ENCODE data around the gene POLG. TPM values are rescaled to one million over a fixed set of nuclear protein-coding genes. Genes with fewer than 3 reads are reported as not detected.

POLG gene
- total RNA-seq, 1 experiment from 2014 or later, result 60.3 TPM

- H3K18ac ChIP-seq (ENCODE audit: insufficient read length, low read depth, low read length), result no peak overlapping the region
- H4K8ac ChIP-seq (replicated peaks; ENCODE audit: insufficient read length, low read depth, low read length), result no peak overlapping the region
- no peak overlapping the region for H4K91ac ChIP-seq (ENCODE audit: insufficient read length, low read depth, low read length)
- no peak overlapping the region for H2AK5ac ChIP-seq (ENCODE audit: insufficient read length, low read length)
- DNase-seq, result no peak
- H2BK120ac ChIP-seq (ENCODE audit: low read depth, low read length, poor library complexity, severe bottlenecking), result no peak overlapping the region
- WGBS (ENCODE audit: extremely low coverage, insufficient read length, low lambda C conversion rate), result no CpG with 5 or more reads among the region's 2 CpGs
- no peak overlapping the region for H3K23ac ChIP-seq (ENCODE audit: insufficient read length, low read depth, low read length)
- no peak overlapping the region for H3K4me2 ChIP-seq (ENCODE audit: insufficient read depth, insufficient read length, low read length)
- no peak overlapping the region for H2BK20ac ChIP-seq (ENCODE audit: low read depth, low read length, poor library complexity, severe bottlenecking)
- H3T11ph ChIP-seq (ENCODE audit: low read length), result no peak overlapping the region
- H2BK12ac ChIP-seq (ENCODE audit: insufficient read length, low read depth, low read length), result no peak overlapping the region
- Mint-ChIP-seq H3K36me3 (ENCODE audit: insufficient read depth in 1 of 3, low read depth in 3 of 3) (peaks cover 55 to 90% (median 86%) of the 10 kb centered on the region in 3 experiments), H3K27ac (no peak overlapping the region), H3K4me1 (no peaks in the 10 kb centered on the region), H3K27me3 (ENCODE audit: low read depth) (no peaks in the 10 kb centered on the region), H3K4me3 (no peak overlapping the region), H3K9me3 (peaks cover 2 to 4% of the 10 kb centered on the region in 2 experiments; a peak in 3 of 5 replicates)
- no peak overlapping the region for H4K5ac ChIP-seq (ENCODE audit: insufficient read length, low read depth, low read length)
- no peak overlapping the region for H2BK5ac ChIP-seq (ENCODE audit: insufficient read length, low read length)
- no peak overlapping the region for H3K9ac ChIP-seq (ENCODE audit: extremely low read depth, insufficient read length, low read length)
- no peaks in the 10 kb centered on the region for H3K79me2 ChIP-seq (ENCODE audit: insufficient read depth, low read length)
- no peak overlapping the region for H3K27ac ChIP-seq (ENCODE audit: insufficient read length, low read depth, low read length)
- no peak overlapping the region for H3K14ac ChIP-seq (ENCODE audit: insufficient read depth, low read length)
- H2AFZ ChIP-seq (ENCODE audit: low read length), result no peak overlapping the region
- no peaks in the 10 kb centered on the region for H4K20me1 ChIP-seq (ENCODE audit: control insufficient read depth, insufficient read depth, insufficient read length)
- no peaks in the 10 kb centered on the region for H3K23me2 ChIP-seq (ENCODE audit: insufficient read length, low read depth, low read length, poor library complexity, severe bottlenecking)
- no peaks in the 10 kb centered on the region for H3K9me3 ChIP-seq (ENCODE audit: control insufficient read depth, low read depth, low read length)
- no peak overlapping the region for H2BK15ac ChIP-seq (ENCODE audit: low read depth, low read length)
- no peak for TF ChIP-seq CTCF (conservative IDR thresholded peaks at IDR 0.05)
- H3K27me3 ChIP-seq (ENCODE audit: insufficient read depth, low read length), result no peaks in the 10 kb centered on the region
- H3K79me1 ChIP-seq (ENCODE audit: insufficient read depth, low read depth, low read length, poor library complexity, severe bottlenecking), result no peaks in the 10 kb centered on the region
- H3K4ac ChIP-seq (ENCODE audit: low read depth, low read length), result no peak overlapping the region
- H3K56ac ChIP-seq (ENCODE audit: insufficient read length, low read depth, low read length), result no peak overlapping the region
- H3K4me1 ChIP-seq (ENCODE audit: insufficient read depth, low read length), result no peaks in the 10 kb centered on the region
Measured at GRCh38 chr15:89291934-89292438, 42.6 kb downstream of the POLG start.
